ENCODE measurements around the gene ANKRD37.
A peak's percentile ranks its signal among the peaks of the same experiment; 100 is the strongest.

The ANKRD37 gene

DNA sequence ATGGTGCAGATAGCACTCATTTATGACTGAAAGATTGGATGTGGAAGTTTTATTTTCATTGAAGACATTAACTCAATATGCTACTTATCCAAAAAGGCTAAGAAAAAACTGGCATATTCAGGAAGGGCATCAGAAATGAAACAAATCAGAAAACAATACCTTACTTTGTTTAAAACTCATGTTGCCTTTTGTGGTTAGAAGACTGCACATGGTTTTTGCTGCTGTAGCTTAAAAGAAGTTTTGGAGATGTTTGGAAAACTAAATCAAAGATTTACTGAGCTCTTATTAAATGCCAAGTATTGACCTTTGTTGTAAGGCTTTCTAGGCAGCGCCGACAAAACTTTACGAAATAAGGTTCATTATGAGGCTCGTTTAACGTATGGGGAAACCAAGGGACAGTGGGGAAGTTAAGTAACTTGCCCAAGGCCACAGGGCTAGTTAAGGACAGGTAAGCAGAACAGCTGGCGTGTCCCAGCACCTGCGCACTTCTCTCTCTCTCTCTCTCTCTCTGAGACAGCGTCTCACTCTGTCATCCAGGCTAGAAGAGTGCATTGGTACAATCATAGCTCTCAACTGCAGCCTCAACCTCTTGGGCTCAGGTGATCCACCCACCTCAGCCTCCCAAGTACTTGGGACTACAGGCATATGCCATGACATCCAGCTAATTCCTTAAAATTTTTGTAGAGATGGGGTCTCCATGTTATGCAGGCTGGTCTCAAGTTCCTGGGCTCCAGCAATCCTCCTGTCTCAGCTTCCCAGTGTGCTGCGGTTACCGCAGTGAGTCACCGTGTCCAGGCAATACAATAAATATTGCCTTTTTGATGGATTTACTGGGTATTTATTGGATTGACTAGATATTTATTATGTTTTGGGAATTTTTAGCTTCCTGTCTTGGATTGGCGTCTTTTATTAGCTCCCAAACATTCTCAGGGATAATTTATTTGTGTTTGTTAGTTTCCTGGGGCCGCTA lies 17.0 kb upstream of the ANKRD37 start:
- DNase-seq: no peak

DNA sequence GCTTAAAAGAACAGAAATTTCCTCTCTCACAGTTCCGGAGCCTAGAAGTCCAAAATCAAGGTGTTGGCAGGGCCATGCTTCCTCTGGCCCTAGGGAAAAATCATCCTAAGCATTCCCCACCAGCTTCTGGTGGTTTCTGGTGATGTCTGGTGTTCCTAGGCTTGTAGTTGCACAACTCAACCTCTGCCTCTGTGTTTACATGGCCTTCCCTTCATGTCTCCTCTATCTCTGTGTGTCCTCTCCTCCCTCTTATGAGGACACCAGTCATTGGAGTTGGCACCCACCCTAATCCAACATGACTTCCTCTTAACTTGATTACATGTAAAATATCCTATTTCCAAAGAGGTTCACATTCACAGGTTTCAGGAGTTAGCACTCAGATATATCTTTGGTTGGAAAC lies 16.3 kb upstream of the ANKRD37 start:
- no peak for DNase-seq

DNA sequence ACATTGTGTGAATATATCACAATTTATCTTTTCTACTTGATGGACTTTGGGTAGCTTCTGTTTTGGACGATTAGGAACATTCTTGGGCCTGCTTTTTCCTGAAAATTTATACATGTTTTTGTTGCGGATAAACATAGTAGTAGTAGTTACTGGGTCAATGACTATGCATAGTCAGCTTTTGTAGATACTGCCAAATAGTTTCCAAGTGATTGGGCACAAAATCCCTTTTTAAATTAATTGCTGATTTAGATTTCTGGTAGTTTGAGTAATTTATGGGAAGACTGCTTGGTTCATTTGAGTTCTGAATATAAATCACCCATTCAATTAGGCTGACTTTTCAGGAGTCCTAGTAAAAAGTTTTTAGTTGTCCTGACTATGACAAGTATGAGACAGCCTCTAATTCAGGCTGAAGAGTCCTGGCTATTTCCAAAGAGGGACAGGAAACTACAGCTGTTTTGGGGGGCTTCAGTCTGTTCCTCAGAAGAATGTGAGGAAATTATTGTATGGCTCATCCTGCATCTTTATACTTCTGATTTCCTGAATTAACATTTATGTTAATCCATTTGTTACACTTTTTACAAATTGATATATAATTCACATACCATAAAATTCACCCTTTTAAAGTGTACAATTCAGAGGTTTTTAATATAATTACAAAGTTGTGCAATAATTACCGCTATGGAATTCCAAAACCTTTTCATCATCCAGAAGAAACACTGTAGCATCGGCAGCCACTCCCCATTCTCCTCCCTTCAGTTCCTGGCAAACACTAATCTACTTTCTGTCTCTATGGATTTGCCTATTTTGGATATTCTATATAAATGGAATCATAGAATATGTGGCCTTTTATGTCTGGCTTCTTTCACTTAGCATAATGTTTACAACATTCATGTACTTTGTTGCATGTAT lies 15.1 kb upstream of the ANKRD37 start:
- no peak for DNase-seq

DNA sequence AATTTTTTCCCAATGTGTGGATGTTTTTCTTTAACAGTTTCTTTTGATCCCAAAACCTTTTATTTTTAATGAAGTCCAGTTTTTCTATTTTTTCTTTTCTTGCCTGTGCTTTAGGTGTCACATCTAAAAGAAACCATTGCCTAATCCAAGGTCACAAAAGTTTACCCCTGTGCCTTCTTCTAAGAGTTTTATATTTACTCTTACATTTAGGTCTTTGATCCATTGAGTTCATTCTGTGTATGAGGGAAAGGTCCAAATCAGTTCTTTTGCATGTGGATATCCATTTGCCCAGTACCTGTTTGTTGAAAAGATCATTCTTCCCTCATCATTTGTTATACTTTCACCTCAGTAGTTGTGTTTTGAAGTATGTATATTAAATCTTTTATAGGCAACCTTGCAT lies 13.9 kb upstream of the ANKRD37 start:
- DNase-seq: no peak

DNA sequence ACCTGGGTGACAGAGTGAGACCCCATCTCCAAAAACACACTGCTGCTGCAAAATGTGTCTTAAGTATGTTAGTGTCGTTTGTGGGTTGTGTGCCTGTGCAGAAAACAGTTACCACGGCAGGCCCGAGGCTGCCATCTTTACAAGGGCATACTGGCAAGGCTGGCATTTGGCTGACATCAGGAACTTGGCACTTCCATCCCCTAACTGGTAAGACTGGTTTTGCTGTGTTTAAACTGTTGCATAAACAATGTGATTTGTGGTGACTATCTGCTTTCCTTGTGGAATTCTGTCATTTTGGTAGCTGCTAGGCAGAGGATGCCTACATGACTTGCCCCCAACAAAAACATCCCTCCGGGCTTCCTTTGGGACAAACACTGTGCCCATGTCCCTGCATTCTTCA lies 13.2 kb upstream of the ANKRD37 start:
- DNase-seq: no peak

DNA sequence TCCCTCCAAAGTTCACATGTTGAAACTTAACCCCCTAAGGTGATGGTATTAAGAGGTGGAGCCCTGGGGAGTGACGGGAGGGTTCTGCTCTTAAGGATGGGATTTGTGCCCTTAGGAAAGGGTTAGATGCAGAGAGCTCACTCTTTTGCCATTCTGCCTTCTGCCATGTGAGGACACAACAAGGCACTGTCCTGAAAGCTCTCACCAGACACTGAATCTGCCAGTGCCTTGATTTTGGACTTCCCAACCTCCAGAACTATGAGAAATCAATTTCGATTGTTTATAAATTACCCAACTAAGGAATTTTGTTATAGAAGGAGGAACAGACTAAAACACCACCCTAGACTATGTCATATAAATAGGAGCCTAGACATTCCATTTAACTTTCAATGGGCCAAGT lies 12.6 kb upstream of the ANKRD37 start:
- no peak for DNase-seq

DNA sequence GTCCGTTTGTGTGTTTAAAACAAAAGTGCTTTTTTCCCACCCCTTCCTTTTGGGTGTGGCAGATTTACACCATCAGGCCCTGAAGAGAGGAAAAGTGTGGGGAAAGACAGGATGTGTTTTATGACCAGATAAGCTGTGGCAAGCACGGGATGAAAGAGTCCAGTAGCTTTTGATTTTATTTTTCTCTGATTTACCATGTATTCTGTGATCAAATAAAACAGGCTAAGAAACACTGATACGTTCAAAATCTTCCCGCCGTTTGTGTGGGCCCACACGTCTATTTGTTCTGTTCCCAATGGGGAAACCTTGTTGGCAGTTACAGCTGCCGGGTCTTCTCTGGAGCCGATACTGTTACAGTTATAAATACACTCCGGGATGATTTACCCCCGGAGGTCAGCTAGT lies 11.7 kb upstream of the ANKRD37 start:
- no peak for DNase-seq

DNA sequence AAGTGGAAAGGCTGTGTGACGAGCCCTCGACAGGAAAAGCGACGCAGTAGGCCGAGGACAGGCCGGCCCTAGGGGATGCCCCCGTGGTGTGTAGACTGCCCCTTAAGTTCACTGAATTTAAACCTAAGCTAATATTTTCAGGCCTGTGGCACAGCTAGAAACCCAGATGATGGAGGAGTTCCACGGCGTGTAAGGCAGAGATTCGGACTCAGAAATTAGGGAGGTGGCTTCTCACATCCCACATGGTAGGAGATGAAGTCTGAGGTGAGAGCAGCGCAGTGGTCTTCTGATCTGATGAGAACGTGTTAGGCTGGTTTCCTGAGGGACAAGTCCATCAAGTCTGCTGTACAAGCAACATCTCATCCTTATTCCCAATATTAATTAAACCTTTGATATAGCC lies 8.7 kb upstream of the ANKRD37 start:
- DNase-seq: no peak

DNA sequence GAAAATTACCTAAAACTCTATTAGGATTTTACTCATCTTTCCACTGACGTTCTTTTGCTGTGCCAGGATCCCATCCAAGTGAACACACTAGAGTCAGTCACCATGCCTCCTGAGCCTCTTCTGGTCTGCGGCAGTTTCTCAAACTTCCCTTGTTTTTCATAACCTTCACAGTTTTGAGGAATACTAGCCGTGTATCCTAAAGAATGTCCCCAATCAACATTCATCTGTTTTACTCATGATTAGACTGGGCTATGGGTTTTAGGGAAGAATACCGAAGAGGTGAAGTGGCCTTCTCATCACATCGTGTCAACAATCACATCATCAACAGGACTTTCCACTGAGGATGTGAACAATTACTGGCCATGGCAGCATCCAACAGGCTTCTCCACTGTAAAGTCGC lies 5.7 kb upstream of the ANKRD37 start:
- no peak for DNase-seq

DNA sequence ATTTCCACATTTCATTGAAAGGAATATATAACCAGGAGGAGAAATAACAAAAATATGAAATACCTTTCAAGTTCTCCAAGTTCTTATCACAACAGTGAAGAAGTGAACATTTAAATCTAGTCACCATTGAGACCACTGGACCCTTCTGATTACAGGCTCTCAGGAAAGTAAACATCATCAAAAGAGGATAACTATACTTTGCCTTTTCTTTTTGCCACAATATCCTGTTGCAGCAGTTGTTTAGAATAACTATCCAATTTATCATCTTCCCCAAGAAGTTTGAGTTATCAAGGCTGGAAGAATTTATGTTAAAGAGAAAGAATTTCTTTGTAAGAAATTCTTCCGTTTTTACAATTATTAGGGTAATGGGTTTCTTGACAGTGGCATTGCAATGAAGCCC lies 4.5 kb upstream of the ANKRD37 start:
- no peak for DNase-seq

DNA sequence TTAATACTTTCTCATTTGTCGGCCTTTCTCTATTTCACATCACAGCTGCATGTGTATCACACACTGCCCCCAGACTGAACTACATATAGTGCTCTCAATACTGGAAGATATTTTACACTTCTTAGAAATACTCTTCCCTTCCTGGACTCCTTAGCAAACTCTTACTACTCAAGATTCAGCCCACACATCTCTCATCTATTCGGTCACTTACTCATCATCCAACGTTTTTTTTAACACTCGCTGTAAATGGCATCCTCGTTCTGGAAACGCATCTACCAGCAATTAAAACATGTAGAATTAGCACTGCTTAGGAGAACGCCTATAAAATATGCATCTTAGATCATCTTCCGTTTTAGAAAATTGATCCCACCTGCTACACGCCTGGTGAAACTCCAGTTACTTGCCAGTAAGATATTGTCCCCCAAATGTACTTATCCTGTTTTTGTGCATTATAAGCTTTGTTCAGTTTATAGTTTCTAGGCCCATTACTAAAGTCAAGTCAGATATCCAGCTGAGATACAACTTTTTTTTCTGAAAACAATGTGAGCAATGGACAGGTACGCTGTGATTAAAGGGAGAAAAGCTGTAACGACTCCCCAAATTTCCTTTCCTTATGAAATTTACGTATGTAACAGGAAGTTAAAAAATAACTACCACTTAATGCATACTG lies 1.9 kb upstream of the ANKRD37 start:
- peak in 3 of 58 donors; percentile 2 to 20 (median 13) for DNase-seq

DNA sequence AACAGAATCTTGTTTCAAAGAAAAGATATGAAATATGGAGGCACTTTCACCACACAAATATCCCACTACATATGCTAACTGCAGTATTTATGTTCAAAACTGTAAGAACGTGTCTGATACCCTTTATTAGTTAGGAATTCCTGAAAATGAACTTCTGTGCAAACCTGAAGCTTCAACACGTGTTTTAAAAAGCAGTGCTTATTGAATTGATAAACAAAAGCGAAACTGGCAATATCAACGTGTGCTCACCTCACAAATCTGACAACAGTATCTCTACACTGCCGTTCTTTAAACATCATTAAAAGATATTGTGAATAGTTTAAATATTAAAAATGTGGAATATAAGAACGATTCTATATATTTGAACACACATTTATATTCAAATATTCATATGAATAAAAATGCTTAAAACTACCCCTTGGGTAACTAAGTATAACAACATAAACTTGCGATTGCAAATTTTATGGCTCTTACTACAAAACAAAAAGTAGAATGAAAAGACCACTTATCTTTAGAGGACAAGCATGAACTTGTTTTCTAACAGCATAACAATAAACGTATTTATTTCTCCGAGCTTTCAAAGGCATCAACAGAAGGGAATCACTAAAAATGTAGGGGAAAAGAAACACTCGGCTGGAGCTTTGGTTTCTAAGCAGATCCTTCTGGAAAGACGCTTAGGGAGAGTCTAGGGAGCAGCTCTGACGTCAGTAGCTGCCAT lies 1.2 kb upstream of the ANKRD37 start, which contains the start of gene LRP2BP:
Gene LRP2BP (minus strand): TSS at position 687 of the 718 bp plus-strand sequence. CDS start 17,738 bp downstream, outside the sequence.
- no peak for DNase-seq

DNA sequence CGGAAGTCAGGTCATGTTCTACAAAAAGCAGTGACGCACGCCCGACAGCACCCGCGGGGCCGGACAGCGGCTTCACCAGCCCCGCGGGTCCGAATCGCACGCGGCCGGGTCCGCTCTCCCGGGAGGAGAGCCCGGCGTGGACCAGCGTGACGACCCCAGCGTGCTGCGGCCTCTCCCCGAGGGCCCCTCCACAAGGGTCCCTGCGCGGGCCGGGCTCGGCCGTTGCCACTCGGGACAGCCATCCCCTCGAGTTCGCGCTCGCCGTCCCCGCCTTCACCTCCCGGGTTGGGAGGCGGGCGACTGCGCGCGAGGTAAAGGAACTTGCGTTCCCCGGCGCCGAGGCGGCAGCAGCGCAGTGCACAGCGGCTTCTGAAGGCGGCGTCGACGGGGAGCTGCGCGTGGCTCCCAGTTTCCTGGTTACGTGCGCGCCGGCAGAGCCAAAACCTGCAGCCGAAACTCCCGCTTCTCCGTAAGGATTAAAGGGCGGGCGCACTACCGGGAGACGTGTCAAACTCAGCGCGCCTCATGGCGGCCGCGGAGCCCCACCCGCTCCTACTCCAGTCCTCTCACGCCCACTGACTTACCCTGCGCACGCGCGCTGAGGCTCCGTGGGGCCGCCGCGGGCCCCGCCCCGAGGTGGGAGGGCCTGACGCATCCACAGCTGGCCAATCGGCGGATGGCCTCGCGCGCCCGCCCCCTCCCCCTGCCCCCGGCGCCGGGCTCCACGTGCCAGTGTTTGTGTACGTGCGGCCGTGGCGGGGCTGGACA lies 501 bp upstream of the ANKRD37 start:
- peak; percentile 88 to 99 (median 96) for DNase-seq

DNA sequence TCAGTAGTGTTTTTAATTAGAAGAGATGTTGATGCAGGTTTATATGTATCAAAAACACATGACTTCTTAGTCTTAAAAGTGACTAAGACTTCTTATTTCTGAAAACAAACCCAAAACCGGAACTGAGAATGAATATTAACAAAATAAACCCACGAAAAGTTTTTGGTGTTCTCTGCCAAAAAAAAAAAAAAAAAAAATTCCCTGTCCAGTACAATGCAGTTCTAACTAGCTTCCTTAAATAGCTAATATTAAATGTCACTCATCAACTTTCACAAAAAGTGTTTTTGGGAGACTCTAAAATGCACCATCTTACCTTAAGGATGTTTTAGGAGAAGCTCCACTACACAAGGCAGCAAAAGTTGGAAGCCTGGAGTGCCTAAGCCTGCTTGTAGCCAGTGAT lies 2.0 kb downstream of the ANKRD37 start:
- DNase-seq: no peak

DNA sequence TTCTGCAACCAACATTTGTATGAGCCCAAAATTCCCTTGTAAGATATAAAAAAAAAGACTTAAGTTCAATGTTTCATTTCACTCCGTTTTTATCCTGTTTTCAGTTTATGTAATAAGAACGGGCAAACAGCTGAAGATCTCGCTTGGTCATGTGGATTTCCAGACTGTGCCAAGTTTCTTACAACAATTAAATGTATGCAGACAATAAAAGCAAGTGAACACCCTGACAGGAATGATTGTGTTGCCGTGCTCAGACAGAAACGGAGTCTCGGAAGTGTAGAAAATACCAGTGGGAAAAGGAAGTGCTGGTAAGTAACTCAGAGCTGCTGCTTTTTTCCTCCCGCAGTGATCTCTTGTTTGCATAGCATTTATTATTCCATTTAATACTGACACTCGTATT lies 2.8 kb downstream of the ANKRD37 start:
- DNase-seq: peak in 1 of 58 donors; percentile 3

DNA sequence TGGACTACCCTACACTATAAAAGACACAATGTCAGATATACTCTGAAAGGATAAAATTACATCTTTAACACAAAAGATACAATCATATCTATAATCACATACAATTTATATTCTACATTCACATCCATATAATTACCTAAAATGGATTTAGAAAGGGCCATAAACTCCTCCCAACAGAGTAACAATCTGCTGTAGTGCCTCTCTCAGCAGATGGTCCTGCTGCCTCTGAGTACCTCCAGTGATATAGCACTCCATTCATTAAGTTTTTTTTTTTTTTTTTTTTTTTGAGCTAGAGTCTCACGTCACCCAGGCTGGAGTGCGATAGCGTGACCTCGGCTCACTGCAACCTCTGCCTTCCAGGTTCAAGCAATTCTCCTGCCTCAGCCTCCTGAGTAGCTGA lies 7.4 kb downstream of the ANKRD37 start:
- DNase-seq: no peak

DNA sequence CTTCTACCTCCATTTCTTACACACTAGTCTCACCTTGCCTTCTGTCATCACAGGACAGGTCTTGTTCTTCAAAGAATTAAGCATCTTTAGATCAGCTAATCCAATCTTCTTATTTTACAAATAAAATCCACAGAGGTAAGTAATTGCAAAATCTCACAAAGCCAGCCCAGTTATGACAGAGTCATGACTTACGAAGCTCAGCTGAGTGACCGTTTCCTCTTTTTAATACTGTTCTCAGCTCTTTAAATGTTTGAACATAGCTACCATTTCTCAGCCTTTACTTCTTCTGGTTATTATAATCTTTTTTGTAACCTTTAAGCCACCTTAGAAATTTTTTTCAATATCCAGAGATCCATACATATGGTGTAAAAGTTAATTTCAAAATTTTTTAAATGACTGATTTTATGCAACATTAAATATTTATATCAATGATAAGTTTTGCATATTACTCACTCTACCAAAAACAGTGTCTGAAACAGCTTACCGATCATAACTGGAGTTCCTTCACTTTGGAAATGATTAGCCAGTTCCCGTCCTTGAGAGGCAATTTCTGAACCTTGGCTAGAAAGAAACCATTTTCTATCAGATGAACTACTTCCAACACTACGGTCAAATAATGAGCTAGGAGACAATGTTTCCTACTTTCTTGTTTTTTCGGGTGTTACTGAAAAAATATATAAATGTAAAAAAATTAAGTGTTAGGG lies 8.8 kb downstream of the ANKRD37 start:
- DNase-seq: no peak

DNA sequence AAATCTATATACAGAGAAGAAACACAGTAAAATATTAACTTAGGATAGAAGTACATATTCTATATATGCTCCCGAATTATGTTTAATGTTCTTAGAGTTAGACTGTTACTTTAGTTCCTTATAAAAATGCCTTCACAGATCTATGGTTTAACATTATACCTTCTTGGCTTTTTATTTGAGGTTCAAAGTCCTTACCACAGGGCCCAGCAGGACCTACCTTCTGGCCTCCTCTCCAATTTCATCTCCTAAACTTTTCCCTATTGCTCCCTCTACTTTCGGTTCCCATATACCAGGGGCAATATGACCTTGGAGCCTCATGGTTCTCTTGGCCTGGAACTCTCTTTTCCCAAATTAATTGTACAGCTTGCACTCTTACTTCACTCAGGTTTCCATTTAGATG lies 11.8 kb downstream of the ANKRD37 start:
- DNase-seq: no peak

DNA sequence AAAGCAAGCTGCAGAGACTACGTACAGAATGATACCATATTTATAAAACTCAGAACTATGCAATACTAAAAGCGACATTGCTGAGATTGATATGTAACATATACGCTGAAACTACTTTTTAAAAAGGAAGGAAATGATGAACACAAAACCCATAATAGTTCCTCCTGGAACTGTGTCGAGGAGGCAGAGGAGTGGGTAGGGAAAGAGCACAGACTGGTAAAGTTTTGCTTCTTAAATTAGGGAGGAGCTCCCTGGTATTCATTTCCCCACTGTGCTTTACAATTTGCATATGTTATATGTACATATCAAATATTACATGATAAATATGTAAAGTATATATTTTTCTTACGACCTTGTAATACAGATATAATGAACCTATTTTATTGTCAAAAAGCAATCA lies 15.2 kb downstream of the ANKRD37 start:
- DNase-seq: no peak
